WTC11 (cell line): ENCODE measurements around the gene ATRIP. TPM values are rescaled to one million over a fixed set of nuclear protein-coding genes. Genes with fewer than 3 reads are reported as not detected.

Source experiments
- CBFB ChIP-seq: sonication (generic); formaldehyde crosslinking; IDR thresholded peaks from 2 replicates; pipeline ENCODE4 v1.8.1; 2022; ENCODE audit warnings: mild to moderate bottlenecking, low read depth, missing genetic modification reagents
- CREM ChIP-seq: sonication (generic); formaldehyde crosslinking; IDR thresholded peaks from 2 replicates; pipeline ENCODE4 v1.8.1; 2022; ENCODE audit warnings: mild to moderate bottlenecking, missing genetic modification reagents, moderate library complexity
- ELF4 ChIP-seq: sonication (generic); formaldehyde crosslinking; IDR thresholded peaks from 2 replicates; pipeline ENCODE4 v1.8.1; 2022; ENCODE audit warnings: low read depth, mild to moderate bottlenecking, moderate library complexity, missing genetic modification reagents
- KAT7 ChIP-seq: sonication (generic); formaldehyde crosslinking; IDR thresholded peaks from 2 replicates; pipeline ENCODE4 v1.8.1; 2023; ENCODE audit warnings: missing genetic modification reagents, mild to moderate bottlenecking, borderline replicate concordance
- NR1H2 ChIP-seq: sonication (generic); formaldehyde crosslinking; IDR thresholded peaks from 2 replicates; pipeline ENCODE4 v1.9.0; 2021; ENCODE audit warnings: mild to moderate bottlenecking, moderate library complexity, missing genetic modification reagents
- SP1 ChIP-seq: sonication (generic); formaldehyde crosslinking; conservative IDR thresholded peaks from 2 replicates; pipeline ENCODE4 v1.8.1; 2022; ENCODE audit warnings: missing genetic modification reagents
- TEAD1 ChIP-seq: sonication (generic); formaldehyde crosslinking; IDR thresholded peaks from 2 replicates; pipeline ENCODE4 v1.8.0; 2022; ENCODE audit warnings: mild to moderate bottlenecking, missing genetic modification reagents
- TEAD4 ChIP-seq: sonication (generic); formaldehyde crosslinking; IDR thresholded peaks from 2 replicates; pipeline ENCODE4 v1.8.0; 2022; ENCODE audit warnings: mild to moderate bottlenecking, missing genetic modification reagents
- total RNA-seq: library from RNA; stranded (reverse); gene quantifications from 3 replicates; pipeline ENCODE4 v1.2.3, GENCODE V29; 2021
- TF ChIP-seq, protein P1 (sequence below): fragments of 250-450 bp; sonication (Bioruptor Pico); IDR thresholded peaks from 2 replicates; pipeline ENCODE4 v1.9.0; 2021; ENCODE audit warnings: moderate library complexity, mild to moderate bottlenecking, inconsistent platforms, borderline replicate concordance
- TF ChIP-seq, protein P2 (sequence below): sonication (generic); formaldehyde crosslinking; IDR thresholded peaks from 2 replicates; pipeline ENCODE4 v1.8.1; 2023; ENCODE audit warnings: mild to moderate bottlenecking, missing genetic modification reagents, moderate library complexity
- TF ChIP-seq, protein P3 (sequence below): sonication (generic); formaldehyde crosslinking; IDR thresholded peaks from 2 replicates; pipeline ENCODE4 v1.8.1; 2023; ENCODE audit warnings: mild to moderate bottlenecking, missing genetic modification reagents, moderate library complexity
- TF ChIP-seq, protein P4 (sequence below): sonication (generic); formaldehyde crosslinking; conservative IDR thresholded peaks from 2 replicates; pipeline ENCODE4 v1.8.1; 2023; ENCODE audit warnings: mild to moderate bottlenecking, low read depth, missing genetic modification reagents, moderate library complexity
- TF ChIP-seq, protein P5 (sequence below): sonication (generic); formaldehyde crosslinking; IDR thresholded peaks from 2 replicates; pipeline ENCODE4 v1.8.1; 2022; ENCODE audit warnings: missing genetic modification reagents, borderline replicate concordance
- TF ChIP-seq, protein P6 (sequence below): sonication (generic); formaldehyde crosslinking; IDR thresholded peaks from 2 replicates; pipeline ENCODE4 v1.8.0; 2023; ENCODE audit warnings: mild to moderate bottlenecking, missing genetic modification reagents
- TF ChIP-seq, protein P7 (sequence below): fragments of 250-450 bp; sonication (Bioruptor Pico); IDR thresholded peaks from 2 replicates; pipeline ENCODE4 v1.9.0; 2021; ENCODE audit warnings: mild to moderate bottlenecking
- TF ChIP-seq, protein P8 (sequence below): fragments of 250-450 bp; sonication (Bioruptor Pico); conservative IDR thresholded peaks from 2 replicates; pipeline ENCODE4 v1.9.0; 2021; ENCODE audit warnings: mild to moderate bottlenecking
- TF ChIP-seq, protein P9 (sequence below): sonication (generic); formaldehyde crosslinking; IDR thresholded peaks from 2 replicates; pipeline ENCODE4 v1.8.0; 2022; ENCODE audit warnings: mild to moderate bottlenecking, missing genetic modification reagents

Gene ATRIP
- total RNA-seq, 1 experiment from 2014 or later: 18.2 TPM

DNA sequence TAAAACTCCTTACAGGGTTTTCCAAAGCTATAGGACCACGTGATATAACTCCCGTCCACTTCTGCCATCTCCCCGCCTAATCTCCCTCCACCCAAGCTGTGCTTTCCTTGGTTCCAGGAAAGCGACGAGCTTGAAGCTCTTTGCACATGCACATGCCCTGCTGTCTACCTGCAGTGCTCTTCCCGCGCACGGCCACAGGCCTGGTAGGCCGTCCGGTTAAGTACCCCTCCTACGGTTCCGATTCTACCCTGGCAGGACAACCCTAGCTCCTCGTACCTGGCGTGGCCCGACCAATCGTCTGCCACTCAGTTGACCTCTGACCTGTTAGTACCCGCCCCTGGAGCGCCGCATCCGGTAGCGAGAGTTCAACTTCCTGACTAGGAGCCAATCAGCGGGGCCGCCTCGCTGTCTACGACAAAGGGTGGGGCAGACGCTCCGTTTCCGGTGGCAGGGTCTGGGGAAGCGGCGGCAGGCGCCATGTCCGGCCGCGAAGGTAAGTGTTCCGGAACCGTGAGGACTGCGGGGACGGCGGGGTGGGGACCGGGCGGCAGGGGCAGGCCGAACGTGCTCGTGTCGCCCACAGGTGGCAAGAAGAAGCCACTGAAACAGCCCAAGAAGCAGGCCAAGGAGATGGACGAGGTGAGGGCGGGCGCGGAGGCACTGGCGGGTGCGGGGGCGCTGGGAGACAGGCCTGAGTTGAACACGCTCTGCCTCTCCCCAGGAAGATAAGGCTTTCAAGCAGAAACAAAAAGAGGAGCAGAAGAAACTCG lies 6.5 kb upstream of the ATRIP start, which contains the start of the genes CCDC51 and TMA7 (continued):
- TF ChIP-seq, protein P1, sequence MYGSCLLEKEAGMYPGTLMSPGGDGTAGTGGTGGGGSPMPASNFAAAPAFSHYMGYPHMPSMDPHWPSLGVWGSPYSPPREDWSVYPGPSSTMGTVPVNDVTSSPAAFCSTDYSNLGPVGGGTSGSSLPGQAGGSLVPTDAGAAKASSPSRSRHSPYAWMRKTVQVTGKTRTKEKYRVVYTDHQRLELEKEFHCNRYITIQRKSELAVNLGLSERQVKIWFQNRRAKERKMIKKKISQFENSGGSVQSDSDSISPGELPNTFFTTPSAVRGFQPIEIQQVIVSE (CRISPR knock-in tag): no peak
- TF ChIP-seq, protein P2, sequence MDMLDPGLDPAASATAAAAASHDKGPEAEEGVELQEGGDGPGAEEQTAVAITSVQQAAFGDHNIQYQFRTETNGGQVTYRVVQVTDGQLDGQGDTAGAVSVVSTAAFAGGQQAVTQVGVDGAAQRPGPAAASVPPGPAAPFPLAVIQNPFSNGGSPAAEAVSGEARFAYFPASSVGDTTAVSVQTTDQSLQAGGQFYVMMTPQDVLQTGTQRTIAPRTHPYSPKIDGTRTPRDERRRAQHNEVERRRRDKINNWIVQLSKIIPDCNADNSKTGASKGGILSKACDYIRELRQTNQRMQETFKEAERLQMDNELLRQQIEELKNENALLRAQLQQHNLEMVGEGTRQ (CRISPR knock-in tag): peak; percentile 63
- TF ChIP-seq CREM (CRISPR knock-in tag): peak; percentile 90
- TF ChIP-seq, protein P3, sequence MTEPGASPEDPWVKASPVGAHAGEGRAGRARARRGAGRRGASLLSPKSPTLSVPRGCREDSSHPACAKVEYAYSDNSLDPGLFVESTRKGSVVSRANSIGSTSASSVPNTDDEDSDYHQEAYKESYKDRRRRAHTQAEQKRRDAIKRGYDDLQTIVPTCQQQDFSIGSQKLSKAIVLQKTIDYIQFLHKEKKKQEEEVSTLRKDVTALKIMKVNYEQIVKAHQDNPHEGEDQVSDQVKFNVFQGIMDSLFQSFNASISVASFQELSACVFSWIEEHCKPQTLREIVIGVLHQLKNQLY (CRISPR knock-in tag): 0 out of 2 replicates have a peak, but pooled peaks have one; percentile 78
- no peak for TF ChIP-seq TEAD4 (CRISPR knock-in tag)
- TF ChIP-seq KAT7 (CRISPR knock-in tag): peak; percentile 84; the same call in 1 of the 2 replicates
- peak; percentile 20; the same call in 1 of the 2 replicates for TF ChIP-seq CBFB (CRISPR knock-in tag)
- peak; percentile 57; the same call in 1 of the 2 replicates for TF ChIP-seq TEAD1 (CRISPR knock-in tag)
- TF ChIP-seq, protein P4, sequence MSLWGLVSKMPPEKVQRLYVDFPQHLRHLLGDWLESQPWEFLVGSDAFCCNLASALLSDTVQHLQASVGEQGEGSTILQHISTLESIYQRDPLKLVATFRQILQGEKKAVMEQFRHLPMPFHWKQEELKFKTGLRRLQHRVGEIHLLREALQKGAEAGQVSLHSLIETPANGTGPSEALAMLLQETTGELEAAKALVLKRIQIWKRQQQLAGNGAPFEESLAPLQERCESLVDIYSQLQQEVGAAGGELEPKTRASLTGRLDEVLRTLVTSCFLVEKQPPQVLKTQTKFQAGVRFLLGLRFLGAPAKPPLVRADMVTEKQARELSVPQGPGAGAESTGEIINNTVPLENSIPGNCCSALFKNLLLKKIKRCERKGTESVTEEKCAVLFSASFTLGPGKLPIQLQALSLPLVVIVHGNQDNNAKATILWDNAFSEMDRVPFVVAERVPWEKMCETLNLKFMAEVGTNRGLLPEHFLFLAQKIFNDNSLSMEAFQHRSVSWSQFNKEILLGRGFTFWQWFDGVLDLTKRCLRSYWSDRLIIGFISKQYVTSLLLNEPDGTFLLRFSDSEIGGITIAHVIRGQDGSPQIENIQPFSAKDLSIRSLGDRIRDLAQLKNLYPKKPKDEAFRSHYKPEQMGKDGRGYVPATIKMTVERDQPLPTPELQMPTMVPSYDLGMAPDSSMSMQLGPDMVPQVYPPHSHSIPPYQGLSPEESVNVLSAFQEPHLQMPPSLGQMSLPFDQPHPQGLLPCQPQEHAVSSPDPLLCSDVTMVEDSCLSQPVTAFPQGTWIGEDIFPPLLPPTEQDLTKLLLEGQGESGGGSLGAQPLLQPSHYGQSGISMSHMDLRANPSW (CRISPR knock-in tag): no peak
- TF ChIP-seq, protein P5, sequence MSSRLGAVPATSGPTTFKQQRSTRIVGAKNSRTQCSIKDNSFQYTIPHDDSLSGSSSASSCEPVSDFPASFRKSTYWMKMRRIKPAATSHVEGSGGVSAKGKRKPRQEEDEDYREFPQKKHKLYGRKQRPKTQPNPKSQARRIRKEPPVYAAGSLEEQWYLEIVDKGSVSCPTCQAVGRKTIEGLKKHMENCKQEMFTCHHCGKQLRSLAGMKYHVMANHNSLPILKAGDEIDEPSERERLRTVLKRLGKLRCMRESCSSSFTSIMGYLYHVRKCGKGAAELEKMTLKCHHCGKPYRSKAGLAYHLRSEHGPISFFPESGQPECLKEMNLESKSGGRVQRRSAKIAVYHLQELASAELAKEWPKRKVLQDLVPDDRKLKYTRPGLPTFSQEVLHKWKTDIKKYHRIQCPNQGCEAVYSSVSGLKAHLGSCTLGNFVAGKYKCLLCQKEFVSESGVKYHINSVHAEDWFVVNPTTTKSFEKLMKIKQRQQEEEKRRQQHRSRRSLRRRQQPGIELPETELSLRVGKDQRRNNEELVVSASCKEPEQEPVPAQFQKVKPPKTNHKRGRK (CRISPR knock-in tag): no peak
- TF ChIP-seq, protein P6, sequence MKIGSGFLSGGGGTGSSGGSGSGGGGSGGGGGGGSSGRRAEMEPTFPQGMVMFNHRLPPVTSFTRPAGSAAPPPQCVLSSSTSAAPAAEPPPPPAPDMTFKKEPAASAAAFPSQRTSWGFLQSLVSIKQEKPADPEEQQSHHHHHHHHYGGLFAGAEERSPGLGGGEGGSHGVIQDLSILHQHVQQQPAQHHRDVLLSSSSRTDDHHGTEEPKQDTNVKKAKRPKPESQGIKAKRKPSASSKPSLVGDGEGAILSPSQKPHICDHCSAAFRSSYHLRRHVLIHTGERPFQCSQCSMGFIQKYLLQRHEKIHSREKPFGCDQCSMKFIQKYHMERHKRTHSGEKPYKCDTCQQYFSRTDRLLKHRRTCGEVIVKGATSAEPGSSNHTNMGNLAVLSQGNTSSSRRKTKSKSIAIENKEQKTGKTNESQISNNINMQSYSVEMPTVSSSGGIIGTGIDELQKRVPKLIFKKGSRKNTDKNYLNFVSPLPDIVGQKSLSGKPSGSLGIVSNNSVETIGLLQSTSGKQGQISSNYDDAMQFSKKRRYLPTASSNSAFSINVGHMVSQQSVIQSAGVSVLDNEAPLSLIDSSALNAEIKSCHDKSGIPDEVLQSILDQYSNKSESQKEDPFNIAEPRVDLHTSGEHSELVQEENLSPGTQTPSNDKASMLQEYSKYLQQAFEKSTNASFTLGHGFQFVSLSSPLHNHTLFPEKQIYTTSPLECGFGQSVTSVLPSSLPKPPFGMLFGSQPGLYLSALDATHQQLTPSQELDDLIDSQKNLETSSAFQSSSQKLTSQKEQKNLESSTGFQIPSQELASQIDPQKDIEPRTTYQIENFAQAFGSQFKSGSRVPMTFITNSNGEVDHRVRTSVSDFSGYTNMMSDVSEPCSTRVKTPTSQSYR: peak; percentile 71; the same call in 1 of the 2 replicates
- TF ChIP-seq, protein P7, sequence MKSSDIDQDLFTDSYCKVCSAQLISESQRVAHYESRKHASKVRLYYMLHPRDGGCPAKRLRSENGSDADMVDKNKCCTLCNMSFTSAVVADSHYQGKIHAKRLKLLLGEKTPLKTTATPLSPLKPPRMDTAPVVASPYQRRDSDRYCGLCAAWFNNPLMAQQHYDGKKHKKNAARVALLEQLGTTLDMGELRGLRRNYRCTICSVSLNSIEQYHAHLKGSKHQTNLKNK: no peak
- TF ChIP-seq, protein P8, sequence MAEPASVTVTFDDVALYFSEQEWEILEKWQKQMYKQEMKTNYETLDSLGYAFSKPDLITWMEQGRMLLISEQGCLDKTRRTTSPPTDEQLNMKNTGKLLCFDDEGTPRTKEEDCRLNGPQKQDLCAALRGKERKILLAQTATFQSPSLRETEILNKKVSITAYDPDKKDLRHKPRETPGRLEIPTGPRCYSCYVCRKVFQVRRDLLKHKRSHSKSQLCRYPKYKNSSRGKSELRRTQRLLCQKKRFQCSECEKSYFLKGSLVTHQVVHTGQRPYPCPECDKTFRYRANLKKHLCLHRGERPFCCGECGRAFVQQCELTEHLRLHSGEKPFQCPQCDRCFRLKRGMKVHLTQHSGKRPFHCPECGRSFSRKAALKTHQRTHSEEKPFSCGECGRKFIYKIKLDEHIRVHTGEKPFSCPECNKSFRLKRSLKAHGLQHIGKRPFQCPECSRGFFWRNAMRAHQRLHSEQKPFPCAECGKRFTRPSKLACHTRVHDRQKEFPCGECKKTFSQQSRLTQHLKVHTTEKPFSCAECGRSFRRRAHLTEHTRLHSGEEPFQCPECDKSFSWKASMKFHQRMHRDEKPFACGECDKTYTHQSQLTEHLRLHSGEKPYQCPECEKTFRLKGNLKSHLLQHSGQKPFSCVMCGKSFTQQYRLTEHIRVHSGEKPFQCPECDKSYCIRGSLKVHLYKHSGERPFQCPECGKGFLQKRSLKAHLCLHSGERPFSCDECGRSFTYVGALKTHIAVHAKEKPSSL (CRISPR knock-in tag): no peak
- TF ChIP-seq, protein P9, sequence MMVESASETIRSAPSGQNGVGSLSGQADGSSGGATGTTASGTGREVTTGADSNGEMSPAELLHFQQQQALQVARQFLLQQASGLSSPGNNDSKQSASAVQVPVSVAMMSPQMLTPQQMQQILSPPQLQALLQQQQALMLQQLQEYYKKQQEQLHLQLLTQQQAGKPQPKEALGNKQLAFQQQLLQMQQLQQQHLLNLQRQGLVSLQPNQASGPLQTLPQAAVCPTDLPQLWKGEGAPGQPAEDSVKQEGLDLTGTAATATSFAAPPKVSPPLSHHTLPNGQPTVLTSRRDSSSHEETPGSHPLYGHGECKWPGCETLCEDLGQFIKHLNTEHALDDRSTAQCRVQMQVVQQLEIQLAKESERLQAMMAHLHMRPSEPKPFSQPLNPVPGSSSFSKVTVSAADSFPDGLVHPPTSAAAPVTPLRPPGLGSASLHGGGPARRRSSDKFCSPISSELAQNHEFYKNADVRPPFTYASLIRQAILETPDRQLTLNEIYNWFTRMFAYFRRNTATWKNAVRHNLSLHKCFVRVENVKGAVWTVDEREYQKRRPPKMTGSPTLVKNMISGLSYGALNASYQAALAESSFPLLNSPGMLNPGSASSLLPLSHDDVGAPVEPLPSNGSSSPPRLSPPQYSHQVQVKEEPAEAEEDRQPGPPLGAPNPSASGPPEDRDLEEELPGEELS: 0 out of 2 replicates have a peak, but pooled peaks have one; percentile 75
- peak; percentile 95 for TF ChIP-seq SP1
- no peak for TF ChIP-seq ELF4 (CRISPR knock-in tag)
- no peak for TF ChIP-seq NR1H2
